Adrenal gland (tissue), 5 donors: ENCODE data around the gene ADNP2.

Experiments
- CTCF ChIP-seq, 6 experiments: fragments of 450-650 bp in 4 of 6; fragments of 200-600 bp in 2 of 6; sonication (generic) in 1 of 6; IDR thresholded peaks; 1 replicate in 5 of 6; 2 replicates in 1 of 6; pipeline versions ENCODE4 v1.5.1 to v1.8.0; 2016 to 2021; ENCODE audit warnings: antibody characterized with exemption in 6 of 6, mild to moderate bottlenecking in 2 of 6, moderate library complexity in 1 of 6
- POLR2A ChIP-seq, 2 donors: fragments of 450-650 bp; IDR thresholded peaks; one replicate each; pipeline ENCODE4 v1.6.1; 2017; ENCODE audit warnings: antibody characterized with exemption in 2 of 2, mild to moderate bottlenecking in 2 of 2, moderate library complexity in 1 of 2
- donor health status: DM: no; HTN: no; CAD: no.

DNA sequence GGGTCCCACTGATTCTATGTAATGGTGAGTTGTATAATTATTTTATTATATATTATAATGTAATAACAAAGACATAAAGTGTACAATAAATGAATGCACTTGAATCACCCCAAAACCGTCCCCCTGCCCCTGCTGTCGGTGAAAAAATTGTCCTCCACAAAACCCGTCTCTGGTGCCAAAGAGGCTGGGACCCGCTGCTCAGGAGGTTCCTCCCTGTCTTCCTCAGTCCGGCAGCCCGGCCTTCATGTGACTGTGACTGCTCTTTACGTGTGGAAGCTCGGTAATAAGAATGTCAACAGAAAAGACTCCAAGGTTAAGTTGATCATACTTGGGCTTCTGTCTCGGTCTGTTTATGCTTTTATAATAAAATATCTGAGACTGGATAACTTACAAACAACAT is 32.7 kb upstream of the ADNP2 start:
- TF ChIP-seq POLR2A (IDR thresholded peaks at IDR 0.05) (no peak), CTCF (IDR thresholded peaks at IDR 0.05) (no peak)
